GM23338 (cell line): ENCODE results near the gene CABLES1. TPM values are rescaled to one million over a fixed set of nuclear protein-coding genes. Genes with fewer than 3 reads are reported as not detected.
A peak's percentile ranks its signal among the peaks of the same experiment; 100 is the strongest.

Experiments
- ATAC-seq: fragments of 200-7000 bp; cut with Tn5 transposase; 3 replicates; pipeline ENCODE4 v1.9.1; 2020
- DNase-seq: peaks from one replicate; pipeline ENCODE4 v3.0.0-alpha.2; 2015; ENCODE audit warnings: low spot score
- H2AFZ ChIP-seq: fragments of 200-600 bp; sonication (generic); 2 replicates; pipeline ENCODE4 v1.8.0; 2016; ENCODE audit warnings: antibody characterized with exemption, mild to moderate bottlenecking, moderate library complexity
- H3F3A ChIP-seq: fragments of 200-600 bp; sonication (generic); replicated peaks from 2 replicates; pipeline ENCODE4 v1.8.0; 2017; ENCODE audit warnings: antibody characterized with exemption, mixed run types, low read depth
- H3K27ac ChIP-seq: fragments of 200-600 bp; sonication (generic); 2 replicates; pipeline ENCODE4 v1.6.1; 2016; ENCODE audit warnings: low read depth
- H3K27me3 ChIP-seq: fragments of 200-600 bp; sonication (generic); 2 replicates; pipeline ENCODE4 v1.8.0; 2016; ENCODE audit warnings: mild to moderate bottlenecking, mixed run types, moderate library complexity; ENCODE audit not compliant: insufficient read depth
- H3K36me3 ChIP-seq: fragments of 200-600 bp; sonication (generic); 2 replicates; pipeline ENCODE4 v1.8.0; 2016; ENCODE audit warnings: mild to moderate bottlenecking; ENCODE audit not compliant: insufficient read depth
- H3K4me1 ChIP-seq: fragments of 200-600 bp; sonication (generic); 2 replicates; pipeline ENCODE4 v1.8.0; 2016; ENCODE audit warnings: mild to moderate bottlenecking, moderate library complexity; ENCODE audit not compliant: insufficient read depth
- H3K4me2 ChIP-seq: fragments of 200-600 bp; sonication (generic); 2 replicates; pipeline ENCODE4 v1.7.1; 2017; ENCODE audit warnings: mixed run types
- H3K4me3 ChIP-seq: fragments of 200-600 bp; sonication (generic); 2 replicates; pipeline ENCODE4 v1.6.1; 2016; ENCODE audit warnings: mixed run types
- H3K79me2 ChIP-seq: fragments of 200-600 bp; sonication (generic); replicated peaks from 2 replicates; pipeline ENCODE4 v1.8.0; 2017; ENCODE audit warnings: mild to moderate bottlenecking; ENCODE audit not compliant: insufficient read depth
- H3K9me2 ChIP-seq: fragments of 200-600 bp; sonication (generic); 2 replicates; pipeline ENCODE4 v1.8.0; 2017; ENCODE audit not compliant: insufficient read depth
- H4K20me1 ChIP-seq: fragments of 200-600 bp; sonication (generic); replicated peaks from 2 replicates; pipeline ENCODE4 v1.8.0; 2017; ENCODE audit warnings: mild to moderate bottlenecking; ENCODE audit not compliant: insufficient read depth
- H3K27ac Mint-ChIP-seq: 2 replicates; pipeline ENCODE4 v1.8.0; 2020; ENCODE audit warnings: inconsistent platforms, mild to moderate bottlenecking, moderate library complexity, mixed read lengths
- H3K27me3 Mint-ChIP-seq: 3 replicates; pipeline ENCODE4 v1.8.0; 2022; ENCODE audit warnings: low read depth, mild to moderate bottlenecking, moderate library complexity, mixed read lengths, inconsistent platforms; ENCODE audit not compliant: insufficient read depth, poor library complexity
- H3K36me3 Mint-ChIP-seq: 3 replicates; pipeline ENCODE4 v1.8.0; 2021; ENCODE audit warnings: low read depth, mild to moderate bottlenecking, inconsistent platforms, moderate library complexity, mixed read lengths
- H3K4me1 Mint-ChIP-seq: 3 replicates; pipeline ENCODE4 v1.8.0; 2020; ENCODE audit warnings: mild to moderate bottlenecking, inconsistent platforms, mixed read lengths
- H3K4me3 Mint-ChIP-seq: 3 replicates; pipeline ENCODE4 v1.8.0; 2021; ENCODE audit warnings: moderate library complexity, mild to moderate bottlenecking, inconsistent platforms, mixed read lengths
- H3K9me3 Mint-ChIP-seq: 3 replicates; pipeline ENCODE4 v1.8.0; 2020; ENCODE audit warnings: moderate library complexity, mild to moderate bottlenecking, inconsistent platforms, mixed read lengths
- CREB1 ChIP-seq: fragments of 250-450 bp; sonication (Bioruptor Pico); IDR thresholded peaks from 2 replicates; pipeline ENCODE4 v1.5.0; 2020; ENCODE audit warnings: low read depth, mild to moderate bottlenecking, moderate library complexity
- ETS1 ChIP-seq: IDR thresholded peaks from 2 replicates; pipeline ENCODE4 v1.6.1; 2016; ENCODE audit warnings: antibody characterized with exemption
- EZH2 ChIP-seq: fragments of 200-600 bp; sonication (generic); IDR thresholded peaks from one replicate; pipeline ENCODE4 v1.8.0; 2017; ENCODE audit warnings: antibody characterized with exemption, mild to moderate bottlenecking, low read depth; ENCODE audit not compliant: unreplicated experiment
- NANOG ChIP-seq: IDR thresholded peaks from 2 replicates; pipeline ENCODE4 v1.6.1; 2016; ENCODE audit warnings: antibody characterized with exemption, borderline replicate concordance
- POLR2AphosphoS5 ChIP-seq: IDR thresholded peaks from 2 replicates; pipeline ENCODE4 v1.6.1; 2016; ENCODE audit warnings: antibody characterized with exemption, low read depth
- STAT1 ChIP-seq: IDR thresholded peaks from one replicate; pipeline ENCODE4 v1.6.1; 2016; ENCODE audit warnings: antibody characterized with exemption; ENCODE audit not compliant: unreplicated experiment
- ZNF114 ChIP-seq: fragments of 250-450 bp; sonication (Bioruptor Pico); IDR thresholded peaks from 2 replicates; pipeline ENCODE4 v1.5.0; 2020; ENCODE audit warnings: mild to moderate bottlenecking, moderate library complexity
- polyA plus RNA-seq: library from polyadenylated mRNA; unstranded; fragments of >200 nt; fragmentation: Nextera tagmentation; extraction: Ambion mirVana; gene quantifications from 2 replicates; pipeline ENCODE4 v1.2.1, GENCODE V29; 2016
- total RNA-seq: library from RNA; depleted of rRNA; stranded (reverse); fragments of >200 nt; shearing (Covaris generic); gene quantifications from 2 replicates; pipeline ENCODE4 v1.2.3, GENCODE V29; 2014
- TF ChIP-seq, protein P1 (sequence below): fragments of 250-450 bp; sonication (Bioruptor Pico); IDR thresholded peaks from 2 replicates; pipeline ENCODE4 v1.5.0; 2020; ENCODE audit warnings: mild to moderate bottlenecking, moderate library complexity
- TF ChIP-seq, protein P2 (sequence below), 2 experiments: fragments of 200-600 bp in 1 of 2; sonication (generic) in 1 of 2; conservative IDR thresholded peaks; 2 replicates each; pipeline versions ENCODE4 v1.5.1 to v1.6.1; 2016 to 2017; ENCODE audit warnings: antibody characterized with exemption in 2 of 2, low read depth in 2 of 2, mild to moderate bottlenecking in 2 of 2, moderate library complexity in 1 of 2

CABLES1 gene
- total and polyA plus RNA-seq, 2 experiments from 2014 or later = 2.6 to 12.4 TPM

DNA sequence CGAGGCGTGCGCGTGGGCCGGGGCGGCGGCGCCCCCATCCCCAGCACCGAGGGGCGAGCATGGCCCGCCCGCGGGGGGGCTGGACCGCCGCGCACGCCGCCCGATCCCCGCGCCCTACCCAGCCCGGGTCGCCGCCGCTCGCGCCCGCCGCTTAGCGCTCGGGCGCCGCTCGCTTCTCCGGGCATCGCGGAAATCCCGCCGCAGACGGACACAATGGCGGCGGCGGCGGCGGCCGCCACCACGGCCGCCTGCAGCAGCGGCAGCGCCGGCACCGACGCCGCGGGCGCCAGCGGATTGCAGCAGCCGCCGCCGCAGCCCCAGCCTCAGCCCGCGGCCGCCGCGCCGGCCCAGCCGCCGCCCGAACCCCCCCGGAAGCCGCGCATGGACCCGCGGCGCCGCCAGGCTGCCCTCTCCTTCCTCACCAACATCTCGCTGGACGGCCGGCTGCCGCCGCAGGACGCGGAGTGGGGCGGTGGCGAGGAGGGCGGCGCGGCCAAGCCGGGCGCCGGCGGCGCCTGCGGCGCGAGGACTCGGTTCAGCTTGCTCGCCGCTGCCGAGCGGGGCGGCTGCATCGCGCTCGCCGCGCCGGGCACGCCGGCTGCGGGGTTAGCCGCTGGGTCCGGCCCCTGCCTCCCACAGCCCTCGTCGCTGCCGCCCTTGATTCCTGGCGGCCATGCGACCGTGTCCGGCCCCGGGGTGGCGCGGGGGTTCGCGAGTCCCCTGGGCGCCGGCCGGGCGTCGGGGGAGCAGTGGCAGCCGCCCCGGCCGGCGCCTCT is 453 bp downstream of the CABLES1 start:
- Histone ChIP-seq H3K4me3 (peak overlapping the region; percentile 60), H3K4me1 (peaks cover 37% of the 10 kb centered on the region), H3K27ac (no peak overlapping the region), H3K79me2 (peaks cover 45% of the 10 kb centered on the region), H4K20me1 (peaks cover 6% of the 10 kb centered on the region; the same call in 1 of the 2 replicates), H2AFZ (no peak overlapping the region), H3K9me2 (no peaks in the 10 kb centered on the region), H3F3A (peaks cover 8% of the 10 kb centered on the region), H3K4me2 (peak overlapping the region; percentile 99), H3K27me3 (peaks cover 22% of the 10 kb centered on the region), H3K36me3 (no peaks in the 10 kb centered on the region; the same call in 1 of the 2 replicates)
- no peak overlapping the region for H3K27ac Mint-ChIP-seq
- DNase-seq (peak; percentile 45), ATAC-seq (no peak)
- peak overlapping the region; percentile 81; the same call in 2 of the 3 replicates for H3K4me3 Mint-ChIP-seq
- no peaks in the 10 kb centered on the region for H3K9me3 Mint-ChIP-seq
- peaks cover 52% of the 10 kb centered on the region for H3K4me1 Mint-ChIP-seq
- TF ChIP-seq STAT1 (no peak), CREB1 (CRISPR knock-in tag) (no peak), EZH2 (peak; percentile 6), ZNF114 (CRISPR knock-in tag) (no peak), POLR2AphosphoS5 (no peak), NANOG (no peak), ETS1 (no peak)
- TF ChIP-seq, protein P1, sequence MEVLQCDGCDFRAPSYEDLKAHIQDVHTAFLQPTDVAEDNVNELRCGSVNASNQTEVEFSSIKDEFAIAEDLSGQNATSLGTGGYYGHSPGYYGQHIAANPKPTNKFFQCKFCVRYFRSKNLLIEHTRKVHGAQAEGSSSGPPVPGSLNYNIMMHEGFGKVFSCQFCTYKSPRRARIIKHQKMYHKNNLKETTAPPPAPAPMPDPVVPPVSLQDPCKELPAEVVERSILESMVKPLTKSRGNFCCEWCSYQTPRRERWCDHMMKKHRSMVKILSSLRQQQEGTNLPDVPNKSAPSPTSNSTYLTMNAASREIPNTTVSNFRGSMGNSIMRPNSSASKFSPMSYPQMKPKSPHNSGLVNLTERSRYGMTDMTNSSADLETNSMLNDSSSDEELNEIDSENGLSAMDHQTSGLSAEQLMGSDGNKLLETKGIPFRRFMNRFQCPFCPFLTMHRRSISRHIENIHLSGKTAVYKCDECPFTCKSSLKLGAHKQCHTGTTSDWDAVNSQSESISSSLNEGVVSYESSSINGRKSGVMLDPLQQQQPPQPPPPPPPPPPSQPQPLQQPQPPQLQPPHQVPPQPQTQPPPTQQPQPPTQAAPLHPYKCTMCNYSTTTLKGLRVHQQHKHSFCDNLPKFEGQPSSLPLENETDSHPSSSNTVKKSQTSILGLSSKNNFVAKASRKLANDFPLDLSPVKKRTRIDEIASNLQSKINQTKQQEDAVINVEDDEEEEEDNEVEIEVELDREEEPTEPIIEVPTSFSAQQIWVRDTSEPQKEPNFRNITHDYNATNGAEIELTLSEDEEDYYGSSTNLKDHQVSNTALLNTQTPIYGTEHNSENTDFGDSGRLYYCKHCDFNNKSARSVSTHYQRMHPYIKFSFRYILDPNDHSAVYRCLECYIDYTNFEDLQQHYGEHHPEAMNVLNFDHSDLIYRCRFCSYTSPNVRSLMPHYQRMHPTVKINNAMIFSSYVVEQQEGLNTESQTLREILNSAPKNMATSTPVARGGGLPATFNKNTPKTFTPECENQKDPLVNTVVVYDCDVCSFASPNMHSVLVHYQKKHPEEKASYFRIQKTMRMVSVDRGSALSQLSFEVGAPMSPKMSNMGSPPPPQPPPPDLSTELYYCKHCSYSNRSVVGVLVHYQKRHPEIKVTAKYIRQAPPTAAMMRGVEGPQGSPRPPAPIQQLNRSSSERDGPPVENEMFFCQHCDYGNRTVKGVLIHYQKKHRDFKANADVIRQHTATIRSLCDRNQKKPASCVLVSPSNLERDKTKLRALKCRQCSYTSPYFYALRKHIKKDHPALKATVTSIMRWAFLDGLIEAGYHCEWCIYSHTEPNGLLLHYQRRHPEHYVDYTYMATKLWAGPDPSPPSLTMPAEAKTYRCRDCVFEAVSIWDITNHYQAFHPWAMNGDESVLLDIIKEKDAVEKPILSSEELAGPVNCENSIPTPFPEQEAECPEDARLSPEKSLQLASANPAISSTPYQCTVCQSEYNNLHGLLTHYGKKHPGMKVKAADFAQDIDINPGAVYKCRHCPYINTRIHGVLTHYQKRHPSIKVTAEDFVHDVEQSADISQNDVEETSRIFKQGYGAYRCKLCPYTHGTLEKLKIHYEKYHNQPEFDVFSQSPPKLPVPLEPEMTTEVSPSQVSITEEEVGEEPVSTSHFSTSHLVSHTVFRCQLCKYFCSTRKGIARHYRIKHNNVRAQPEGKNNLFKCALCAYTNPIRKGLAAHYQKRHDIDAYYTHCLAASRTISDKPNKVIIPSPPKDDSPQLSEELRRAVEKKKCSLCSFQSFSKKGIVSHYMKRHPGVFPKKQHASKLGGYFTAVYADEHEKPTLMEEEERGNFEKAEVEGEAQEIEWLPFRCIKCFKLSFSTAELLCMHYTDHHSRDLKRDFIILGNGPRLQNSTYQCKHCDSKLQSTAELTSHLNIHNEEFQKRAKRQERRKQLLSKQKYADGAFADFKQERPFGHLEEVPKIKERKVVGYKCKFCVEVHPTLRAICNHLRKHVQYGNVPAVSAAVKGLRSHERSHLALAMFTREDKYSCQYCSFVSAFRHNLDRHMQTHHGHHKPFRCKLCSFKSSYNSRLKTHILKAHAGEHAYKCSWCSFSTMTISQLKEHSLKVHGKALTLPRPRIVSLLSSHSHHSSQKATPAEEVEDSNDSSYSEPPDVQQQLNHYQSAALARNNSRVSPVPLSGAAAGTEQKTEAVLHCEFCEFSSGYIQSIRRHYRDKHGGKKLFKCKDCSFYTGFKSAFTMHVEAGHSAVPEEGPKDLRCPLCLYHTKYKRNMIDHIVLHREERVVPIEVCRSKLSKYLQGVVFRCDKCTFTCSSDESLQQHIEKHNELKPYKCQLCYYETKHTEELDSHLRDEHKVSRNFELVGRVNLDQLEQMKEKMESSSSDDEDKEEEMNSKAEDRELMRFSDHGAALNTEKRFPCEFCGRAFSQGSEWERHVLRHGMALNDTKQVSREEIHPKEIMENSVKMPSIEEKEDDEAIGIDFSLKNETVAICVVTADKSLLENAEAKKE (CRISPR knock-in tag) = no peak
- TF ChIP-seq, protein P2, sequence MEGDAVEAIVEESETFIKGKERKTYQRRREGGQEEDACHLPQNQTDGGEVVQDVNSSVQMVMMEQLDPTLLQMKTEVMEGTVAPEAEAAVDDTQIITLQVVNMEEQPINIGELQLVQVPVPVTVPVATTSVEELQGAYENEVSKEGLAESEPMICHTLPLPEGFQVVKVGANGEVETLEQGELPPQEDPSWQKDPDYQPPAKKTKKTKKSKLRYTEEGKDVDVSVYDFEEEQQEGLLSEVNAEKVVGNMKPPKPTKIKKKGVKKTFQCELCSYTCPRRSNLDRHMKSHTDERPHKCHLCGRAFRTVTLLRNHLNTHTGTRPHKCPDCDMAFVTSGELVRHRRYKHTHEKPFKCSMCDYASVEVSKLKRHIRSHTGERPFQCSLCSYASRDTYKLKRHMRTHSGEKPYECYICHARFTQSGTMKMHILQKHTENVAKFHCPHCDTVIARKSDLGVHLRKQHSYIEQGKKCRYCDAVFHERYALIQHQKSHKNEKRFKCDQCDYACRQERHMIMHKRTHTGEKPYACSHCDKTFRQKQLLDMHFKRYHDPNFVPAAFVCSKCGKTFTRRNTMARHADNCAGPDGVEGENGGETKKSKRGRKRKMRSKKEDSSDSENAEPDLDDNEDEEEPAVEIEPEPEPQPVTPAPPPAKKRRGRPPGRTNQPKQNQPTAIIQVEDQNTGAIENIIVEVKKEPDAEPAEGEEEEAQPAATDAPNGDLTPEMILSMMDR (conservative IDR thresholded peaks at IDR 0.05; ENCODE audit: low read depth in 2 of 2) = no peak
- H3K27me3 Mint-ChIP-seq = peaks cover 25% of the 10 kb centered on the region
- H3K36me3 Mint-ChIP-seq = peaks cover 8% of the 10 kb centered on the region; the same call in 2 of the 3 replicates
